ENCODE measurements around the gene DSTYK.

DNA sequence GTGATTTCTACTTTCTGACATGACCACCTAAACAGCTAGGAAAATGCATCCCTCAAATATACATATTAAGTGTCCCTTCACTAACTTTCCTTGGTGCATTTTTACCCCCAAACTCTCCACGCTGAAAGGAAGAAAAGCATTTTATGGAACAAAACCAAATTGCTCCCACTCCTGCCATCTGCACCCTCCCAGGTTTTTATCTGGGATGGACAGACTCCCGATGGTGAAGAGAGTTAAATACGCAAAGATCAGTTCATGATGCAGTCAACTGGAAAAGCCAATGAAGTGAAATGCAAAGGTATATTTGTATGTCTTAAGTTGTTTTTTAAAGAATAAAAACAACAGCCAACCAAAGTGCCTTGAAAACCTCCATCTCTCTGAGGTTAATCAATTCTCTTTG is 2.7 kb downstream of the DSTYK start:
- TF ChIP-seq, protein P1, sequence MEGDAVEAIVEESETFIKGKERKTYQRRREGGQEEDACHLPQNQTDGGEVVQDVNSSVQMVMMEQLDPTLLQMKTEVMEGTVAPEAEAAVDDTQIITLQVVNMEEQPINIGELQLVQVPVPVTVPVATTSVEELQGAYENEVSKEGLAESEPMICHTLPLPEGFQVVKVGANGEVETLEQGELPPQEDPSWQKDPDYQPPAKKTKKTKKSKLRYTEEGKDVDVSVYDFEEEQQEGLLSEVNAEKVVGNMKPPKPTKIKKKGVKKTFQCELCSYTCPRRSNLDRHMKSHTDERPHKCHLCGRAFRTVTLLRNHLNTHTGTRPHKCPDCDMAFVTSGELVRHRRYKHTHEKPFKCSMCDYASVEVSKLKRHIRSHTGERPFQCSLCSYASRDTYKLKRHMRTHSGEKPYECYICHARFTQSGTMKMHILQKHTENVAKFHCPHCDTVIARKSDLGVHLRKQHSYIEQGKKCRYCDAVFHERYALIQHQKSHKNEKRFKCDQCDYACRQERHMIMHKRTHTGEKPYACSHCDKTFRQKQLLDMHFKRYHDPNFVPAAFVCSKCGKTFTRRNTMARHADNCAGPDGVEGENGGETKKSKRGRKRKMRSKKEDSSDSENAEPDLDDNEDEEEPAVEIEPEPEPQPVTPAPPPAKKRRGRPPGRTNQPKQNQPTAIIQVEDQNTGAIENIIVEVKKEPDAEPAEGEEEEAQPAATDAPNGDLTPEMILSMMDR (conservative IDR thresholded peaks at IDR 0.05; ENCODE audit: low read length), result no peak
- TF ChIP-seq EZH2phosphoT487 (IDR thresholded peaks at IDR 0.05; ENCODE audit: borderline replicate concordance), result no peak
